Vagina (tissue), 2 donors: Measurements from ENCODE around the gene MMP20.

Source experiments
- CTCF ChIP-seq, 3 experiments: fragments of 450-650 bp in 2 of 3; fragments of 200-600 bp in 1 of 3; sonication (generic) in 1 of 3; IDR thresholded peaks; one replicate each; pipeline ENCODE4 v1.5.1; 2017 to 2019; ENCODE audit warnings: antibody characterized with exemption in 3 of 3, mild to moderate bottlenecking in 2 of 3, moderate library complexity in 2 of 3
- POLR2A ChIP-seq, 2 donors: fragments of 450-650 bp; IDR thresholded peaks; one replicate each; pipeline ENCODE4 v1.6.1; 2017; ENCODE audit warnings: antibody characterized with exemption in 2 of 2, mild to moderate bottlenecking in 2 of 2, moderate library complexity in 2 of 2
- POLR2AphosphoS5 ChIP-seq, 2 donors: sonication (generic); formaldehyde crosslinking; IDR thresholded peaks; one replicate each; pipeline ENCODE4 v1.9.0; 2017; ENCODE audit warnings: antibody characterized with exemption in 2 of 2, mild to moderate bottlenecking in 2 of 2, low read depth in 1 of 2; ENCODE audit not compliant: insufficient read depth in 1 of 2

- no peak for TF ChIP-seq POLR2AphosphoS5 (IDR thresholded peaks at IDR 0.05; ENCODE audit: insufficient read depth in 1 of 2, low read depth in 1 of 2)
- TF ChIP-seq CTCF (IDR thresholded peaks at IDR 0.05) = no peak
- TF ChIP-seq POLR2A (IDR thresholded peaks at IDR 0.05) = no peak
Measured at GRCh38 chr11:102566112-102566511, 59.0 kb downstream of the MMP20 start.
